CD4-positive, alpha-beta T cell treated with Interleukin-12 subunit alpha and Interleukin-12 subunit beta, for 1 hour (primary cell): Measurements from ENCODE around the gene CD53.

Experiments
- DNase-seq: peaks from one replicate; pipeline ENCODE4 v3.0.0-alpha.2; 2020

Gene CD53

GRCh38 chr1:110876748-110877341, 3.9 kb downstream of the CD53 start:
- no peak for DNase-seq

GRCh38 chr1:110877364-110877763, 4.4 kb downstream of the CD53 start:
- DNase-seq = no peak

- DNase-seq = no peak
Measured at GRCh38 chr1:110877776-110878175, 4.8 kb downstream of the CD53 start.

- no peak for DNase-seq
Measured at GRCh38 chr1:110878591-110878990, 5.6 kb downstream of the CD53 start.

GRCh38 chr1:110878993-110879392, 6.0 kb downstream of the CD53 start:
- no peak for DNase-seq

- DNase-seq = peak; percentile 73
Measured at GRCh38 chr1:110879758-110880606, 7.0 kb downstream of the CD53 start.

- peak; percentile 61 for DNase-seq
Measured at GRCh38 chr1:110880708-110881374, 7.9 kb downstream of the CD53 start.

GRCh38 chr1:110888049-110888448, 15.1 kb downstream of the CD53 start:
- DNase-seq = no peak

GRCh38 chr1:110888641-110889040, 15.7 kb downstream of the CD53 start:
- DNase-seq = no peak

- DNase-seq = no peak
Measured at GRCh38 chr1:110890474-110891196, 17.7 kb downstream of the CD53 start.

- no peak for DNase-seq
Measured at GRCh38 chr1:110893908-110894490, 21.1 kb downstream of the CD53 start.

GRCh38 chr1:110896090-110896489, 23.1 kb downstream of the CD53 start:
- peak; percentile 53 for DNase-seq

GRCh38 chr1:110897681-110898080, 24.7 kb downstream of the CD53 start:
- DNase-seq = no peak

GRCh38 chr1:110898734-110899457, 25.9 kb downstream of the CD53 start:
- no peak for DNase-seq

GRCh38 chr1:110899458-110899843, 26.5 kb downstream of the CD53 start:
- DNase-seq = no peak

- DNase-seq = no peak
Measured at GRCh38 chr1:110902820-110903463, 30.0 kb downstream of the CD53 start.

- no peak for DNase-seq
Measured at GRCh38 chr1:110903853-110904500, 31.0 kb downstream of the CD53 start.

GRCh38 chr1:110912784-110913183, 39.8 kb downstream of the CD53 start:
- DNase-seq = no peak

GRCh38 chr1:110914676-110915075, 41.7 kb downstream of the CD53 start:
- no peak for DNase-seq

GRCh38 chr1:110915804-110916203, 42.9 kb downstream of the CD53 start:
- DNase-seq = no peak

GRCh38 chr1:110916274-110916668, 43.3 kb downstream of the CD53 start:
- no peak for DNase-seq
